HepG2 (cell line): ENCODE measurements around the gene EEA1.
A peak's percentile ranks its signal among the peaks of the same experiment; 100 is the strongest.

Experiments
- CREB1 ChIP-seq, 2 experiments: fragments of 450-650 bp in 1 of 2; IDR thresholded peaks; 2 replicates each; pipeline ENCODE4 v1.6.1; 2016 to 2017; ENCODE audit warnings: control low read depth in 1 of 2, mild to moderate bottlenecking in 1 of 2, missing compliant biosample characterization in 1 of 2, missing genetic modification characterization in 1 of 2
- CTCF ChIP-seq: sonication (generic); formaldehyde crosslinking; IDR thresholded peaks from 2 replicates; pipeline ENCODE4 v1.5.0; 2020; ENCODE audit warnings: mild to moderate bottlenecking, missing genetic modification reagents, moderate library complexity
- GABPA ChIP-seq, 2 experiments: IDR thresholded peaks; 2 replicates each; pipeline ENCODE4 v1.6.1; 2011 to 2016; ENCODE audit warnings: low read depth in 2 of 2, low read length in 1 of 2, missing biosample characterization in 1 of 2, missing genetic modification characterization in 1 of 2
- JUND ChIP-seq: sonication (generic); formaldehyde crosslinking; IDR thresholded peaks from 2 replicates; pipeline ENCODE4 v1.8.0; 2022; ENCODE audit warnings: mild to moderate bottlenecking, missing genetic modification reagents
- KLF16 ChIP-seq, 2 experiments: sonication (generic) in 1 of 2; formaldehyde crosslinking in 1 of 2; IDR thresholded peaks; 2 replicates each; pipeline versions ENCODE4 v1.6.1 to v1.8.0; 2016 to 2023; ENCODE audit warnings: missing genetic modification reagents in 2 of 2, missing compliant biosample characterization in 1 of 2
- ZFX ChIP-seq: sonication (generic); formaldehyde crosslinking; IDR thresholded peaks from 2 replicates; pipeline ENCODE4 v1.4.0; 2020; ENCODE audit warnings: mild to moderate bottlenecking, low read depth, missing genetic modification reagents, moderate library complexity
- ZZZ3 ChIP-seq: sonication (generic); formaldehyde crosslinking; IDR thresholded peaks from 2 replicates; pipeline ENCODE4 v1.4.0; 2020; ENCODE audit warnings: missing genetic modification reagents, mild to moderate bottlenecking, borderline replicate concordance

GRCh38 chr12:92973614-92974013 is 44.5 kb upstream of the EEA1 start:
- no peak for TF ChIP-seq GABPA (IDR thresholded peaks at IDR 0.05; ENCODE audit: low read depth, low read length)
- no peak for TF ChIP-seq GABPA (CRISPR knock-in tag; IDR thresholded peaks at IDR 0.05; ENCODE audit: low read depth)
- no peak for TF ChIP-seq CREB1 (IDR thresholded peaks at IDR 0.05)
- no peak for TF ChIP-seq CREB1 (CRISPR knock-in tag; IDR thresholded peaks at IDR 0.05)
- no peak for TF ChIP-seq ZZZ3 (CRISPR knock-in tag)
- no peak for TF ChIP-seq JUND (CRISPR knock-in tag)
- no peak for TF ChIP-seq ZFX (CRISPR knock-in tag)
- no peak for TF ChIP-seq CTCF (CRISPR knock-in tag)
- peak in 1 of 2 experiments; percentile 46; a peak in 1 of 4 replicates for TF ChIP-seq KLF16 (CRISPR knock-in tag; IDR thresholded peaks at IDR 0.05)
